ENCODE results near the gene AP1G2.
"Not testable (repeated sequence)": the region's sequence is repeated elsewhere in the genome, so short reads cannot be mapped to it uniquely, and the experiment has no call there.

Gene AP1G2

DNA sequence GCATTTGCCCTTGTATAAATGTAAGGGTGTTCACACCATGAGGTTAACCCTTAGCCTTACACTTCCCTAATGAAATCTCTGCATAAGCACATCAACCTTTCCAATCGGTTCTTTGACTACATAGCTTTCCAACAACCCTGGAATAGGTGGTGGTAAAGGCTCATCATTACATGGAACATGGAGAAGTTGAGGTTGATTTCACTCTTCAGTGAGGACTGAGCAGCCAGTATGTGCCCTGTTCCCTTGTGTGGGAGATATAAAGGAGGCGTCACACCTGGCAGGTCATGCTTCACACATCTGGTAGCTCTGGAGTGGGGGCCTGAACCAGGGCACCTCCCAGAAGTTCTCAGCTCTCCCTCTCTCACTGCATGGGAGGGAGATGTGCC, 32.7 kb upstream of the AP1G2 start:
- DNase-seq = no peak

DNA sequence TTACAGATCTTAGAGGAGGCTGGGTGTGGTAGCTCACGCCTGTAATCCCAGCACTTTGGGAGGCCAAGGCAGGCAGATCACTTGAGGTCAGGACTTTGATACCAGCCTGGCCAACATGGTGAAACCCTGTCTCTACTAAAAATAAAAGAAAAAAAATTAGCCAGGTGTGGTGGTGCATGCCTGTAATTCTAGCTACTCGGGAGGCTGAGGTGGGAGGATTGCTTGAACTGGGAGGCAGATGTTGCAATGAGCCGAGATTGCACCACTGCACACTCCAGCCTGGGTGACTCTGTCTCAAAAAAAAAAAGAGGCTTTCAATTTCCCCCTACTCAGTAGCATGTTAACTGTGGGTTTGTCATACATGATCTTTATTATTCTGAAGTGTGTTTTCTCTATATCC, 26.6 kb upstream of the AP1G2 start:
- DNase-seq = not testable (repeated sequence)

DNA sequence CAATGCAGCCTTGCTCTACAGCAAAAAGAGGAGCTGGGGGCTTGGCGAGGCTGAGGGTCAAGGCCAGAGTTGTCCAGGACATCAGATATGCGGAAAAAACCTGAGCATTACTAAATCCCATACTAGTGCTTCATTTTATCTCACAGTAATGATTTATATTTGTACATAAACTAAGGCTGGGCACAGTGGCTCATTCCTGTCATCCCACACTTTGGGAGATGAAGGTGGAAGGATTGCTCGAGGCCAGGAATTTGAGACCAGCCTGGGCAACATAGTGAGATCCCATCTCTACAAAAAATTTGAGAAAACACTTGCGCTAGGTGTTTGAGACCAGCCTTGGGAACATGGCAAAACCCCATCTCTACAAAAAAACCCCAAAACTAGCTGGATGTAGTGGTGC, 22.6 kb upstream of the AP1G2 start:
- DNase-seq = no peak

DNA sequence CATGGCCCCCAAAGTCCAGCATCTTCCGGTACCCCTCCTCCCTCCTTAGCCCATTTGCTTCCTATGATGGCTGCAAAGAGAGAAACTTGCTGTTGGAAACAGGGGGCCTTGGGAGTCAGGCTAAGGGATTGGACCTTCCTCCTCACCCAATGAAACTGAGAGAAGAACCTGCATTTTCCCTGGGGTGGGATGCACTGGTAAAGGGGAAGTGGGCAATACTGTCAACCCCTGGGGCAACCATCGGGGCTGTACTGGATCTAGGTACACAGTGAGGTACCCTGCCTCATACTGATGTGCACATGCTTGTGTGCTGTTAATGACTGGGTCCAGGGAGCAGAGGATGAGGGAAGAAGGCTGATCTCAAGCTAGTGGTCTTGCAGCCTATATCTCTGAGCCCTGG, 22.0 kb upstream of the AP1G2 start:
- DNase-seq = no peak

DNA sequence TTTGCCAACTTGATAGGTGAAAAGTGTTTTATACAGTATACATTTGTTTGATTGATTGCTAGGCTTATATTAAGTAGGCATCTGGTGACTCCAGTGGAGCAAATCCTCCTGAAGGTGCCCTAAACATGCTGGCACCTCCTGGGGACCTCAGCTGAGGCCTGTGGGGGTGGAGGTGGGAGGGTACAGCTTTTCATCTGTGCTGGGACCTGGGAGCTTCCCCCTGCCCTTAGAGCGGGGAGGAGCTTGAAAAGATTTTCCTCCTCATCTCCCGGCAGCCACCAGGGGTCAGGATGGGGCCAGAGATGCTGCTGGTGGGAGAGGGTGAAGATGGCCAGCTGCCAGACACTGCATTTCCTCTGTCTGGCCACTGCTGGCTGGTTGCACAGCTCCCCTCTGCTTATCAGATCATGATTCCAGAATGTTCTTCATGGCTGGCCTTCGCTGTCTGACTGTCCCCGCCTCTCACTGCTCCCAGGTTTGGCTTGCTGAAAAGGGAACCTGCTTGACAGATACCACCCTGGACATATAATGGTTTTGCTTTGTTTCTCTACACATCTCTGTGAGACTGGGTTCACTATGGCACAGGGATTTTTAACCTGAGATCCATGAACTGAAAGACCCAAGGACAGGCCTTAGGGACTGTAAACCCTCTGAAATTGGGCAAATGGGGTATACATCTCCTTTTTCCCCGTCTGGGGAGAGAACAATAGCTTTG, 21.4 kb upstream of the AP1G2 start:
- peak; percentile 41 for DNase-seq

DNA sequence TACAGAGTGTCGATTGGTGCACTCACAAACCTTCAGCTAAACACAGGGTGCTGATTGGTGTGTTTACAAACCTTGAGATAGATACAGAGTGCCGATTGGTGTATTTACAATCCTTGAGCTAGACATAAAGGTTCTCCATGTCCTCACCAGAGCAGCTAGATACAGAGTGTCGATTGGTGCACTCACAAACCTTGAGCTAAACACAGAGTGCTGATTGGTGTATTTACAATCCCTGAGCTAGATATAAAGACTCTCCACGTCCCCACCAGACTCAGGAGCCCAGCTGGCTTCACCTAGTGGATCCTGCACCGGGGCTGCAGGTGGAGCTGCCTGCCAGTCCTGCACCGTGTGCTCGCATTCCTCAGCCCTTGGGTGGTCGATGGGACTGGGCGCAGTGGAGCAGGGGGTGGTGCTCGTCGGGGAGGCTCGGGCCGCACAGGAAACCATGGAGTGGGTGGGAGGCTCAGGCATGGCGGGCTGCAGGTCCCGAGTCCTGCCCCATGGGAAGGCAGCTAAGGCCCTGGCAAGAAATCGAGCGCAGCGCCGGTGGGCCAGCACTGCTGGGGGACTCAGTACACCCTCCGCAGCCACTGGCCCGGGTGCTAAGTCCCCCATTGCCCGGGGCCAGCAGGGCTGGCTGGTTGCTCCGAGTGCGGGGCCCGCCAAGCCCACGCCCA, 17.1 kb upstream of the AP1G2 start:
- DNase-seq = not testable (repeated sequence)

DNA sequence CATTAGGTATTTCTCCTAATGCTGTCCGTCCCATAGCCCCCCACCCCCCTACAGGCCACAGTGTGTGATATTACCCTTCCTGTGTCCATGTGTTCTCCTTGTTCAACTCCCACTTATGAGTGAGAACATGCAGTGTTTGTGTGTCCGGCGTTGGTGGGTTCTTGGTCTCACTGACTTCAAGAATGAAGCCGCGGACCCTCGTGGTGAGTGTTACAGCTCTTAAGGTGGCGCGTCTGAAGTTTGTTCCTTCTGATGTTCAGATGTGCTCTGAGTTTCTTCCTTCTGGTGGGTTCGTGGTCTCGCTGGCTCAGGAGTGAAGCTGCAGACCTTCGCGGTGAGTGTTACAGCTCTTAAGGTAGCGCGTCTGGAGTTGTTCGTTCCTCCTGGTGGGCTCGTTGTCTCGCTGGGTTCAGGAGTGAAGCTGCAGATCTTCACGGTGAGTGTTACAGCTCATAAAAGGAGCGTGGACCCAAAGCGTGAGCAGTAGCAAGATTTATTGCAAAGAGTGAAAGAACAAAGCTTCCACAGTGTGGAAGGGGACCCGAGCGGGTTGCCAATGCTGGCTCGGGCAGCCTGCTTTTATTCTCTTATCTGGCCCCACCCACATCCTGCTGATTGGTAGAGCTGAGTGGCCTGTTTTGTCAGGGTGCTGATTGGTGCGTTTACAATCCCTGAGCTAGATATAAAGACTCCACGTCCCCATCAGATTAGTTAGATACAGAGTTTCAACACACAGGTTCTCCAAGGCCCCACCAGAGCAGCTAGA, 16.4 kb upstream of the AP1G2 start:
- not testable (repeated sequence) for DNase-seq

DNA sequence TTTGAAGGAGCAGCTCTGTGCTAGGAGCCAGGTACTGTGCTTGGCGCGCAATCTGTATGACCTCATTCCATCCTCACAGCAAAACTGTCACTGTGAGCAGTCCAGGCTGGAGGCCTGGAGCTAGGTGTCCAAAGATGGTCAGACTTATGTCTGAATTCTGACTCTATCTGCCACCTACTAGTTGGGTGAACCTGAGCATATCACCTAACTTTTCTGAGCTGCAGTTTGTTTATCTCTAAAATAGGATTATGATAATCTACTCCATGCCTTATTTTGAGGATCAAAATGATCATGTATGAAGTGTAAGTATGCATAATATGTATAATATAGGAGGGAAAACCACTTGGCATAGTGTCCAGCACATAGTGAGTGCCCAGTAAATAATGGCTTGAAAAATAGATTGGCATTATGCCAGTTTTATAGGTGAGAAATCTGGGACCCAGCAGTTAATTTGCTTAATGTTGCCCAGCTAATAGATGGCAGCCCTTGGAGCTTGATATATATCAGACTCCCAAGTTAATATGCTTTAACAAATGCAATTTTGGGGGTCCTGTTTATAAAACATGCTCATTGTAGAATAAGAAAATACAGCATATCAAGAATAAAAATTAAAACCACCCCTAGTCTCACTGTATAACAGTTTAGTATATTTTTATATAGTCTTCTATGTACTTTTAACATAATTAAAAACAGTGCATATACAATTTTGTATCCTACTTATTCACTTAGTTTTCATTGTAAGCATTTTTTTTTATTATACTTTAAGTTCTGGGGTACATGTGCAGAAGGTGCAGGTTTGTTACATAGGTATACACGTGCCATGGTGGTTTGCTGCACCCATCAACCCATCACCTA, 15.5 kb upstream of the AP1G2 start:
- DNase-seq = no peak

DNA sequence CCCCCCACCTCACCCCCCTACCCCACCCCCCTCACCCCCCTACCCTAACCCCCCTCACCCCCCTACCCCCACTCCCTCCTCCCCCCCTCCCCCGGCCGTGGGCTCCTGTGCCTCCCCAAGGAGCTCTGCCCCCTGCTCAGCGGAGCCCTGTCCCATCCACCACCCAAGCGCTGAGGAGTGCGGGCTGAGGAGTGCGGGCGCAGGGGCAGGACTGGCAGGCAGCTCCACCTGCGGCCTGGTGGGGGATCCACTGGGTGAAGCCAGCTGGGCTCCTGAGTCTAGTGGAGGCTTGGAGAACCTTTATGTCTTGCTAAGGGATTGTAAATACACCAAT, 13.3 kb upstream of the AP1G2 start:
- no peak for DNase-seq

DNA sequence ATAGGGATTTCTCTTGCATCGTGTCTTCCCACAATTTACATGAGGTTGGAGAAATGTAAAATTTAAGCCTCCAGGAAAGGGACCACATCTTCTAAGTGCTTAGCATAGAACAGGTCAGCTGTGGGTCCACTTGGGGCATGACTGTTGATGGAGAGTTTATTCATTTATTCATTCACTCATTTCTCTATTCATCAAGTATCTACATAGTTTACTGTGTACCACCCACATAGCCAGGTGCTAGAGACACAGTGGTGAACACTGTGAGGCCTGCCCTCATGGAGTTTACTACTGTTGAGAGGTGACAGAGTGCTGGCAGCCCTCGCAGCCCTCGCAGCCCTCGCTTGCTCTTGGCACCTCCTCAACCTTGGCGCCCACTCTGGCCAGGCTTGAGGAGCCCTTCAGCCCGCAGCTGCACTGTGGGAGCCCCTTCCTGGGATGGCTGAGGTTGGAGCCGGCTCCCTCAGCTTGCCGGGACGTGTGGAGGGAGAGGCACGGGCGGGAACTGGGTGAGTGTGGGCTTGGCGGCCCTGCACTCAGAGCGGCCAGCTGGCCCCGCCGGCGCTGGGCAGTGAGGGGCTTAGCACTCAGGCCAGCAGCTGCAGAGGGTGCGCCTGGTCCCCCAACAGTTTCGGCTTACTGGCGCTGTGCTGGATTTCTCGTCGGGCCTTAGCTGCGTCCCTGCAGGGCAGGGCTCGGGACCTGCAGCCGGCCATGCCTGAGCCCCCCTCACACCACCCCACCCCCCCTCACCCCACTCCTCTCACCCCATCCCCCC, 12.7 kb upstream of the AP1G2 start:
- no peak for DNase-seq

DNA sequence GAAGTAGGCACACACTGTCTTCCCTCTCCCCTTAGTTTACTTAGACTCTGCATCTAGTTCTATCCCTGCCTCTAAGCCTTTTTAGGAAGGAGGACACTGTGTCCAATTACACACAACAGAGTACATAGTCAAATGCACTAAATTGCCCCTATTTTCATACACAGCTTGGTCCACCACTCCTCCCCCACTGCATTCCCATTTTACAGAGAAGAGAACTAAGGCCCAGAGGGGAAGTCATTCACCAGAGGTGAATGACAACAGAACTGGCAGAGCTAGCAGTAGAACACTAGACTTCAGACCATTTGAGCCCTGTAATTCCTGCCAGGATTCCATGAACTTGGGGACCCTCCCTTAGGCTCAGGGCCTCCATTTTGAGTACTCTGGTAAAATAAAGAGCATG, 12.1 kb upstream of the AP1G2 start:
- DNase-seq = no peak

DNA sequence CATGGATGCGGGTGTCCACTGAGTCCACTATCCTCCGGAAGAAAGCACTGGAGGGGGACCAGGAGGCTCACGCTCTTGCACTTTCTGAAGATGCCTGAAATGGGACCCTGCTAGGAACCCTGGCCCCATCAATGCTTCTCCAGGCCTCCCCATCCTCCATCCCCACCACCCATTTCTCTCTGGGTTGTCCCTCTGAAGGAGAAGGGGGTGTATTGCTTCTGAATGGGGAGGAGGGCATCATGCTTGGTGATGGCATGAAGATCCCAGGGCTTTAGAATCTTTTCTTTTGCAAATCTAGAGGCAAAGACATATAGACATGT, 11.7 kb upstream of the AP1G2 start:
- DNase-seq = no peak

DNA sequence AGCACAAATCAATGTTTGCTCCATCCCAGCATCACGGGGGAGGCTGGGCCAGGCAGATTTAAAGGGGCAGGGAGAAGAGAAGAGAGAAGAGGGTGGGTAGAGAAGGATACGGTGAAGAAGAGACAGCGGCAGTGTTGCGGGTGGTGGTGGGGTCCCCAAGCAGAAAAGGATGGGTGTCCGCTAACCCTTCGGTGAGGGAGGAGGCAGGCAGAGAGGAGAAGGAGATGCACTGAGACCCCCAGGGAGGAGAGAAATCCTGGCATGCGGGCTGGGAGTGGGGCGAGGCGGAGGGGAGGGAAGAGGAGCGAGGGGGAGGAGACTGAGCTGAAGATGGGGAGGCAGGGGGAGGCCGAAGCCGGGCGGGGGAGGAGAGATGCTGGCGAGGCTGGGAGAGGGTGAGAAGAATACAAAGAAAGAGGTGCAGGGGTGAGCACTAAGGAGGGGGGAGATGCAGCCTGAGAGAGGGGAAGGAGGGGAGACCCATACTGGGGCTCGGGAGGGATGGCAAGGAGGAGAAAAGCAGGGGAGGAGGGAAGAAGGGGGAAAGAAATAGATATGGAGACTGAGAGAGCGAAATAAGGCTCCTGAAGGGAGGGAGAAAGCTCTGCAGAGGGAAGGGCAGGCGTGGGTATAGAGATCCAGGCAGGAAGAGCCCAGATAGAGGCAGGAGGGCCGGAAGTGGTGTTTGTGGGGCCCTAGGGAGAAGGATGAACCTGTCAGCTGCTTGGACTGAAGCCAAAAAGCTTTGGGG, 11.1 kb upstream of the AP1G2 start, which contains the start of gene JPH4:
JPH4 (minus strand) TSS at position 231 of the 751 bp plus-strand sequence. CDS start 1,337 bp downstream, outside the sequence.
- no peak for DNase-seq

DNA sequence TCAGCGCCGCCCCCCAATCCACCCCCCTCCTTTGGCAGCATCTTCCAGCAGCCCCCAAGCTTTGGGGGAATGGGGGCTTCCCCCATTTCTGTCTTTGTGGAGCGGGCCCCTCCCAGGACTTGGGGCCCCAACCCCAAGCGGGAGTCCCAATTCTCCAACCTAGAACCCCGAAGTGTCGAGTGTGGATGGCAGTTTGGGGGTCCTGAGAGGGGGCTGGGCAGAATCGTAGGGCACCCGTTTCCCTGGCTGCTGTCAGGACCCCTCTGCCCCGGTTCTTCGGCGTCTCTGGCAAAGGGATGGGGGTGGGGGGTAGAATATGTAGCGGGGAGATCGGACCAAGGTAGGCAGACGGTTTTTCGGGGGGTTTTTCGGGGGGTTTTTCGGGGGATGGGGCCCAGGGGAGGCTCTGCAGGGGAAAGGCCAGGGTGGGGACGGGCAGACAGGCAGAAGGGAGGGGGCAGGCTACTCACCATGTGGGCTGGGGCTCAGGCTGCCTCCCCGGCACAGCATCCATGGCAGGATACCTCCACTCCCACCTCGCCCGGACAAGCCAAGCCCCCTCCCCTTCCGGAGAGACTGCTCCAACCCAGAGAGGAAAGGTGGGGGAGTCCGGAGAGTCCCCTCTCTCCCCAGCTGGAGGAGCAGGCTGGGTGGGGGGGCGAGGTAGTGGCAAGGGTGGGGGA, 10.3 kb upstream of the AP1G2 start:
- no peak for DNase-seq

DNA sequence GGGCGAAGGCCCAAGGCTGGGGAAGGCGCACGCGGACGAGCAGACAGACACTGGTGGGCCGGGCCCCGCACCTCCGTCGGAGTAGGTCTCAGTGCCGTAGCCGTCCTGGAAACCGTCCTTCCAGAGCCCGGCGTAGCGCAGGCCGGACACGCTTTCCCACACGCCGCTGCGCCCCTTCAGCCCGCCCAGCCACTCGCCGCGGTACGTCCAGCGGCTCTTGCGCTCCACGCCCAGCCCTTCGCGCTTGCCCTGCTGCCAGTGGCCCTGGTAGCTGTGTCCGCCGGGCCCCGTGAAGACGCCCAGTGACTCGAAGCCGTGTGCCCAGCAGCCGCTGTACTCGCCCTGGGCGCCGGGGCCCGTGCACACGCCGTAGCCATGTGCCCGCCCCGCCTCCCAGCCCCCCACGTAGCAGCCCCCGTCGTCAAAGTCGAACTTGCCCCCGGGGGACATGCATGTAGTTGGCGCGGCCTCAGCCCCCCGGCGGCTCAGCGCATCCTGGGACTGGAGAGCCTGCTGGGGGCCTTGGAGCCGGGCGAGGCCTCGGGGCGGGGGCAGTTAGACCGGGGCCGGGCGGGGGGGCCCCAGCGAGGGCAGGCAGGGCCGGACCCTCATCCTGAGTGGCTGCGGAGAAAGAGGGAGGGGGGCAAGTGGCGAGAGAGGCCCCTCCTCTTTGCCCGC, 9.6 kb upstream of the AP1G2 start:
- no peak for DNase-seq

DNA sequence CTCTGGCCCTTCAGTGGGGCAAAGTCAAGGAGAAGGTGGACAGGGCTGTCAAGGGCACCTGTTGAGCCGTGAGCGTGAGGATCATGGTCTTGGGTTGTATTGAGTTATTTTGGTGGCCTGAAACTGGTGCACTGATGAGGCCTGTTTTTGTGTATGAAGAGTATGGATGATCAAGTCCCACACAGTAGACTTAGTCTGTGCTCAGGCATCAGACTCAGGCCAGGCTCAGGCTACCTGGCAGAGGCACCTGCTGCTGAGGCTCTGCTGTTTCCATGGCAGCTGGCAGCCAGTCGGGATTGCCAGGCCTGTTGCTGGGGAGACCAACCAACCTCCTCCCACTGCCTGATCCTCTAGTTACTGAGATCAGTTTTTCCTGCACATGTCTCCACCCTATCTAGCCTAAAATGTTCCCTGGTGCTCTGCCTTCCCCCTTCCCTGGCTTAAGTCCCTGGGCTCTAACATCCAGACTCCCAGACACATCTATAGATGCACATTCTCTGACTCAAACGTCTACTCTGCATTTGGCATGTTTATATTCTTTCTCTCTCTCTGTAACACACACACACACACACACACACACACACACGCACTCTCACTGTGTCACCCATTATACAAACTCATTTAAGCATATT, 5.9 kb upstream of the AP1G2 start:
- no peak for DNase-seq

DNA sequence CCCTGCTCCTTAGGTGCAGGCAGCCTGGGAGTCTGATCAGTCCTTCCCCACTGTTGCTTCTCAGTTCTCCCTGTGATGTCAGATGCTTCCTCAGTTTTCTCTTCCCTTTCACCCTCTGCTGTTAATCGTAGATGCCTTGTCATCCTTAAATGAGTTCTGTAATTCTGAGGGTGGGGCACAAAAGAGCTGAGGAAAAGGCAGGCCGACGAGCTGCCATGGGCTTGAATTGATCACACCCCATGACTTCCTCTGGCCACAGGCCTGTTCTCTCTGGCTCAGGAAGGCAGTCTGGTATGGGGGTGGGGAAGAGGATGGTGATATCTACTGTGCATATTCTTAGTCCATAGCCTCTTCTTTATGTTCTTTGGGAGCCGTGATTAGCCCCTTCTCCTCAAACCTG, 5.2 kb upstream of the AP1G2 start:
- DNase-seq = no peak

DNA sequence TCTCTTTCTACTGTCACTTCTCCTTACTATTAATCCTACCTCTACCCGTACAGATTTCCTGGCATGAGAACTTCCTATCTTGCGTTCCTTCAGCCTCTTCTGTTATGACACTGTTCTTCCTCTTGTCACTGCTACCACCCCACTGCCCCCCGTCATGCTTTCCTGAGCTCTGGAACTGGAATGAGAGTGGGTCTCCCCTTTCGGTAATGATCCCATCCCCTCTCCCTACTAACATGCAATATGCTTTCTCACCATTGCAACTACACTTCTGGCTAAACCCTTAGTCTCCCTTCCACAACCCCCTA, 4.9 kb upstream of the AP1G2 start:
- no peak for DNase-seq

DNA sequence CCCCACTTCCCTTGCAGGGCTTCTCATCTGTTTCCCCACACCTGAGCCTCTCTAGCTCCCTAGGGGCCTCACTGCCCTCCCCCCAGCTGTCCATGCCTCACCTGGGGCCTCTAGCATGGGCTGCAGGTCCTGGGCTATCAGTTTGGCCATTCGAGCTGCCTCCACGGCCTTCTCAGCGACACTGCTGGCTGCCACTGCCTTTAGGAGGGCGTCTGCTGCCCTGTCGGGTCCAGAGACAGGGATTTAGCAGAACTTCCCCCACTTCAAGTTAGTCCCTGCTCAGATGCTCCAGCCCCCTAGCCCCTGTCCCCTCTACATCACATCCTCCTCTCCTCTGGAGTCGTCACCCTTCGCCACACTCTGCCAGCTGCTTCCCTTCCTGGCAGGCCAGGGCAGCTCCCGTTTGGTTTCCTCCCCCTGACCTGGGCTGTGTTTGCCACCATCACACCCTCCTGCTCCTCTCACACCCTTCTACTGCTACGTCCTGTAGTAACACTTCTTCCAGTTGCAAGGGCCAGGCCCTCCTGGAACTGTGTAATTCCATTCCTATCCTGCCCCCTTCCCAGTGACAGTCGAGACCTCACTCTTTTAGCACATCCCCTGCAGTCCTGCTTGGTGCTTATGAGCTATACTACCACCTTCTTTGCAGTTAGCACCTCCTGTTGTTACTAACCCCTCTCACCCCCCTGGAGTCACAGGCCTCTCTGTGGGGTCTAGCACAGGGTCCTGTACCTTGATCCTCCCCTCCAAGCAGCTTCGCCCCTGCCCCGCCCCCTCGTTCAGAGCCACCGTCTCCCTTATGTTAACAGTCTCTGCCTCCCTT, 4.3 kb upstream of the AP1G2 start:
- DNase-seq = no peak

Measured in T1000 (cell line).